Fibroblast of lung (primary cell): ENCODE results near the gene MKNK1. TPM values are rescaled to one million over a fixed set of nuclear protein-coding genes. Genes with fewer than 3 reads are reported as not detected.

Experiments
- DNase-seq, 2 donors: peaks; one replicate each; pipeline versions ENCODE4 v3.0.0 to v3.0.0-alpha.2; 2010; ENCODE audit warnings: low read depth in 2 of 2
- H2AFZ ChIP-seq: 2 replicates; pipeline ENCODE4 v1.5.1; 2012; ENCODE audit warnings: low read length, control low read depth, inconsistent platforms
- H3K27ac ChIP-seq: 2 replicates; pipeline ENCODE4 v1.5.1; 2011; ENCODE audit warnings: low read length, control low read depth; ENCODE audit not compliant: insufficient read depth
- H3K27me3 ChIP-seq: 2 replicates; pipeline ENCODE4 v1.5.1; 2011; ENCODE audit warnings: mild to moderate bottlenecking, low read length; ENCODE audit not compliant: control insufficient read depth, insufficient read depth
- H3K36me3 ChIP-seq: 2 replicates; pipeline ENCODE4 v1.5.1; 2011; ENCODE audit warnings: low read length; ENCODE audit not compliant: control insufficient read depth, insufficient read depth
- H3K4me1 ChIP-seq: 2 replicates; pipeline ENCODE4 v1.5.1; 2011; ENCODE audit warnings: low read length; ENCODE audit not compliant: control insufficient read depth, insufficient read depth; ENCODE audit errors: extremely low read depth
- H3K4me2 ChIP-seq: 2 replicates; pipeline ENCODE4 v1.5.1; 2011; ENCODE audit warnings: low read length, control low read depth; ENCODE audit not compliant: insufficient read depth; ENCODE audit errors: extremely low read depth
- H3K4me3 ChIP-seq, 4 experiments: fragments of 200-600 bp in 1 of 4; sonication (generic) in 1 of 4; replicated peaks in 1 of 4; 2 replicates each; pipeline ENCODE4 v1.5.1; 2011 to 2016; ENCODE audit warnings: low read length in 4 of 4, low read depth in 3 of 4, mild to moderate bottlenecking in 3 of 4, control low read depth in 2 of 4, inconsistent platforms in 1 of 4, mixed read lengths in 1 of 4; ENCODE audit not compliant: insufficient read depth in 1 of 4; ENCODE audit errors: control extremely low read depth in 1 of 4
- H3K79me2 ChIP-seq: 2 replicates; pipeline ENCODE4 v1.5.1; 2012; ENCODE audit warnings: mild to moderate bottlenecking, low read length, inconsistent platforms; ENCODE audit not compliant: control insufficient read depth, insufficient read depth
- H3K9ac ChIP-seq: 2 replicates; pipeline ENCODE4 v1.5.1; 2011; ENCODE audit warnings: mild to moderate bottlenecking, low read length, control low read depth; ENCODE audit not compliant: insufficient read depth
- H3K9me3 ChIP-seq: 2 replicates; pipeline ENCODE4 v1.5.1; 2012; ENCODE audit warnings: low read depth, low read length; ENCODE audit not compliant: control insufficient read depth, insufficient read depth
- H4K20me1 ChIP-seq: 2 replicates; pipeline ENCODE4 v1.5.1; 2011; ENCODE audit warnings: low read length; ENCODE audit not compliant: control insufficient read depth, insufficient read depth; ENCODE audit errors: extremely low read depth
- EZH2 ChIP-seq: IDR thresholded peaks from 2 replicates; pipeline ENCODE4 v1.5.1; 2012; ENCODE audit warnings: low read length, control low read depth, mild to moderate bottlenecking; ENCODE audit errors: missing control alignments
- polyA plus RNA-seq, 2 donors: library from polyadenylated mRNA; depleted of rRNA in 1 of 2; stranded (reverse) in 1 of 2; unstranded in 1 of 2; fragments of >200 nt; gene quantifications; 2 replicates each; pipeline ENCODE4 v1.2.1, GENCODE V29; 2011 to 2012; ENCODE audit warnings: missing spikeins in 1 of 2
- total RNA-seq: library from RNA; depleted of rRNA; stranded (reverse); fragments of >200 nt; gene quantifications from 2 replicates; pipeline ENCODE4 v1.2.1, GENCODE V29; 2014
- TF ChIP-seq, protein P1 (sequence below), 2 donors: IDR thresholded peaks in 1 of 2; conservative IDR thresholded peaks in 1 of 2; 1 replicate in 1 of 2; 2 replicates in 1 of 2; pipeline ENCODE4 v1.5.1; 2011 to 2012; ENCODE audit warnings: low read length in 2 of 2, control low read depth in 1 of 2, inconsistent platforms in 1 of 2, low read depth in 1 of 2, mild to moderate bottlenecking in 1 of 2

MKNK1 gene
- total and polyA plus RNA-seq, 2 donors (not counting 1 experiment from before 2014, with no cell fraction given): 22.3 to 33.1 TPM

DNA sequence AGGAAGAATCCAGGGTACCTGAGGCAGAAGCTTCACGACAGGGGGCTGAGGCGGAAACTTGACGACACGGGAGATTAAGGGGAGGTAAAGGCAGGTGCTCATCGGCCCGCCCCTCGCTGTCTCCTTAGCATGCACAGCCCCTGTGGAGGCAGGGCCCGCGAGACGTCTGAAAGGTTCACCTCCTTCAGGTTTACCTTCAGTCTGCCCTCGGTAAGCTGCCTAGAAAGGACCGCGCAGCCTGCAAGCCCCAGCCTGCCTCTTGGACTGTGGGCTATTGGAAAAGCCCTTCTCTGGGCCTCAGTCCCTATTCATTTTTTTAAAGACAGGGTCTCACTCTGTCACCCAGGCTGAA, 81.1 kb downstream of the MKNK1 start:
- no peaks in the 10 kb centered on the region for H3K36me3 ChIP-seq
- TF ChIP-seq, protein P1, sequence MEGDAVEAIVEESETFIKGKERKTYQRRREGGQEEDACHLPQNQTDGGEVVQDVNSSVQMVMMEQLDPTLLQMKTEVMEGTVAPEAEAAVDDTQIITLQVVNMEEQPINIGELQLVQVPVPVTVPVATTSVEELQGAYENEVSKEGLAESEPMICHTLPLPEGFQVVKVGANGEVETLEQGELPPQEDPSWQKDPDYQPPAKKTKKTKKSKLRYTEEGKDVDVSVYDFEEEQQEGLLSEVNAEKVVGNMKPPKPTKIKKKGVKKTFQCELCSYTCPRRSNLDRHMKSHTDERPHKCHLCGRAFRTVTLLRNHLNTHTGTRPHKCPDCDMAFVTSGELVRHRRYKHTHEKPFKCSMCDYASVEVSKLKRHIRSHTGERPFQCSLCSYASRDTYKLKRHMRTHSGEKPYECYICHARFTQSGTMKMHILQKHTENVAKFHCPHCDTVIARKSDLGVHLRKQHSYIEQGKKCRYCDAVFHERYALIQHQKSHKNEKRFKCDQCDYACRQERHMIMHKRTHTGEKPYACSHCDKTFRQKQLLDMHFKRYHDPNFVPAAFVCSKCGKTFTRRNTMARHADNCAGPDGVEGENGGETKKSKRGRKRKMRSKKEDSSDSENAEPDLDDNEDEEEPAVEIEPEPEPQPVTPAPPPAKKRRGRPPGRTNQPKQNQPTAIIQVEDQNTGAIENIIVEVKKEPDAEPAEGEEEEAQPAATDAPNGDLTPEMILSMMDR (conservative IDR thresholded peaks at IDR 0.05 in 1 of 2, IDR thresholded peaks at IDR 0.05 in 1 of 2; ENCODE audit: low read depth in 1 of 2, low read length in 2 of 2): no peak
- TF ChIP-seq EZH2: no peak
- no peak overlapping the region for H2AFZ ChIP-seq
- H3K27me3 ChIP-seq: peaks cover 21% of the 10 kb centered on the region
- H3K27ac ChIP-seq: no peak overlapping the region
- no peaks in the 10 kb centered on the region for H4K20me1 ChIP-seq
- DNase-seq: no peak
- no peaks in the 10 kb centered on the region for H3K9me3 ChIP-seq
- no peak overlapping the region for H3K9ac ChIP-seq
- no peak overlapping the region for H3K4me3 ChIP-seq
- H3K79me2 ChIP-seq: no peaks in the 10 kb centered on the region
- peaks cover 8% of the 10 kb centered on the region for H3K4me1 ChIP-seq
- no peak overlapping the region for H3K4me2 ChIP-seq

DNA sequence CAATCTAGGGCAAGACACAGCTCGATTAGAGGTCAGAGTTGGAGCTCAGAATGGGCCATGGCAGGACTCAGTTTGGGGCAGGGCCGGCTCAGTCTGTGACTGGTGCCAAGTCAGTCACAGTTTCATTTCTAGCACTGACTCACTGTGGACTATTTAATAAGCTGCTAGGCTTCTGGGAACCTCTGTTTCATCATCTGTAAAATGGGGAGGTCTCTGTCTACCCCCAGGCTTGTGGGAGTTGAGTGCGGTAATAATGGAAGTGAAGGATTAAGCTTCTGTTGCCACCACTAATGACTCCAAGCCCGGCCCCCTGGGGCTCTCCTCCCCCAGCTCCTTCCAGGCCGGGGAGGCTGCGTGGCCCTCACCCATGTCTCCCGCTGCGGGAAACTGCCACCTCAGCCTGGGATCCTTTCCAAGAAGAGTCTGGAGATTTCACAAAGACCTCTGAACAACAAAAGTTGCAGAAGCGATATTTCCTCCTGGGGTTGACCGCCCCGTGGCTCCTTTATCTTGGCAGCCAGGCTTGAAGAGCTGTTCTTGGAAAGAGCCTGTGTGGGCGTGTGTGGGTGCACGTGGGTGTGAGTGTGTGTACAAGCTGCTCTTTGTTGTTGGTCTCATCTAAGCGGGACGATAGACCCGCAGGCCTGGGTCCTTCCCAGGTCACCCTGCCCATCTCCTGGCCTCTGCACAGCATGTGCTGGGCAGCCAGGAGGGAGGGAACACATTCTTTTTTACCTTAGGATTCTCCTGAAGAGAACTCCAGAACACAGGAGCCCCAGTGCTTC, 81.7 kb downstream of the MKNK1 start:
- no peak overlapping the region for H3K9ac ChIP-seq
- H4K20me1 ChIP-seq: no peaks in the 10 kb centered on the region
- H3K27me3 ChIP-seq: peaks cover 18% of the 10 kb centered on the region
- no peak overlapping the region for H3K4me3 ChIP-seq
- H3K27ac ChIP-seq: no peak overlapping the region
- peaks cover 8% of the 10 kb centered on the region for H3K4me1 ChIP-seq
- no peaks in the 10 kb centered on the region for H3K9me3 ChIP-seq
- H3K36me3 ChIP-seq: no peaks in the 10 kb centered on the region
- no peak overlapping the region for H3K4me2 ChIP-seq
- peak; percentile 71 to 82 for DNase-seq
- no peak overlapping the region for H2AFZ ChIP-seq
- H3K79me2 ChIP-seq: no peaks in the 10 kb centered on the region
- no peak for TF ChIP-seq EZH2
- TF ChIP-seq, protein P1 (conservative IDR thresholded peaks at IDR 0.05 in 1 of 2, IDR thresholded peaks at IDR 0.05 in 1 of 2; ENCODE audit: low read depth in 1 of 2, low read length in 2 of 2): no peak

DNA sequence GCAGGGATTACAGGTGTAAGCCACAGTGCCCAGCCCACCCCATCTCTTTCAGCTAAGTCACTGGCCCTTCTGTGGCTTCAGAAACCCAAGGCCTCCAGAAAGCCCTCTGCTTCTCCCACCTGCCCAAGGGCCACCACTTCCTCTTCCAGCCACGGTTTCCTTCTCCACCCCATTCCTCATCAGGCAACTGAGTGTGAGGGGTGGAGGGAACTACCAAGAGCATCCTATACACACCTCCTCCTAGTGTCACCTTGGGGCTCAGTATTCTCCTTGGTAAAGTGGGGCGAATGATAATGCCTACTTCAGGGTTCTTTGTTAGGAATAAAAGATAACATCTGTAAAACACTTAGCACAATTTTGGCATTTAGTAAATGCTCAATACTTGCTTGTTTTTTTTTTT, 82.7 kb downstream of the MKNK1 start:
- DNase-seq: no peak
- Histone ChIP-seq H3K9me3 (no peaks in the 10 kb centered on the region), H3K27ac (no peak overlapping the region)

More for the DNA sequence above, 82.7 kb downstream of the MKNK1 start:
- peaks cover 8% of the 10 kb centered on the region for H3K4me1 ChIP-seq
- no peak overlapping the region for H3K4me3 ChIP-seq
- no peak overlapping the region for H3K4me2 ChIP-seq
- H3K27me3 ChIP-seq: peaks cover 18% of the 10 kb centered on the region
- no peak overlapping the region for H3K9ac ChIP-seq
- no peaks in the 10 kb centered on the region for H4K20me1 ChIP-seq
- no peaks in the 10 kb centered on the region for H3K36me3 ChIP-seq
- H2AFZ ChIP-seq: no peak overlapping the region
- TF ChIP-seq, protein P1 (conservative IDR thresholded peaks at IDR 0.05 in 1 of 2, IDR thresholded peaks at IDR 0.05 in 1 of 2; ENCODE audit: low read depth in 1 of 2, low read length in 2 of 2): no peak
- no peak for TF ChIP-seq EZH2
- H3K79me2 ChIP-seq: no peaks in the 10 kb centered on the region
